ENCODE measurements around the gene CBX1. TPM values are rescaled to one million over a fixed set of nuclear protein-coding genes. Genes with fewer than 3 reads are reported as not detected.

Gene CBX1
- total and polyA plus RNA-seq, 2 of the 13 experiments (the other 11 are each of a cell fraction or from before 2014, with no cell fraction given), result 17.8 to 108 TPM

- TF ChIP-seq PRDM15 (CRISPR knock-in tag; IDR thresholded peaks at IDR 0.05), result peak; percentile 47
- TF ChIP-seq TERF1 (CRISPR knock-in tag; IDR thresholded peaks at IDR 0.05), result no peak
- no peak for TF ChIP-seq ZNF597 (CRISPR knock-in tag; IDR thresholded peaks at IDR 0.05)
- peak; percentile 88 for TF ChIP-seq PRDM10 (CRISPR knock-in tag; IDR thresholded peaks at IDR 0.05; ENCODE audit: low read depth)
- no peak for TF ChIP-seq FOXM1 (CRISPR knock-in tag; IDR thresholded peaks at IDR 0.05)
- peak; percentile 79 for TF ChIP-seq HNRNPK (IDR thresholded peaks at IDR 0.05; ENCODE audit: low read depth, low read length, poor library complexity, severe bottlenecking)
- no peak for TF ChIP-seq BCL6 (CRISPR knock-in tag; IDR thresholded peaks at IDR 0.05)
- TF ChIP-seq PRMT3 (CRISPR knock-in tag; IDR thresholded peaks at IDR 0.05; ENCODE audit: borderline replicate concordance, low read depth), result no peak
- TF ChIP-seq NCOA5 (CRISPR knock-in tag; IDR thresholded peaks at IDR 0.05), result no peak
- no peak for TF ChIP-seq TRIM24 (CRISPR knock-in tag; IDR thresholded peaks at IDR 0.05)
- TF ChIP-seq E2F5 (CRISPR knock-in tag; conservative IDR thresholded peaks at IDR 0.05), result peak; percentile 56; the same call in 1 of the 2 replicates
- TF ChIP-seq CERS6 (CRISPR knock-in tag; IDR thresholded peaks at IDR 0.05), result no peak
- TF ChIP-seq ZNF205 (CRISPR knock-in tag; IDR thresholded peaks at IDR 0.05), result no peak
- peak; percentile 62; the same call in 1 of the 2 replicates for TF ChIP-seq NFKB2 (CRISPR knock-in tag; IDR thresholded peaks at IDR 0.05; ENCODE audit: borderline replicate concordance)
- TF ChIP-seq ZKSCAN5 (CRISPR knock-in tag; IDR thresholded peaks at IDR 0.05), result no peak
- TF ChIP-seq KLF9 (CRISPR knock-in tag; IDR thresholded peaks at IDR 0.05; ENCODE audit: low read depth), result peak; percentile 64
Measured at GRCh38 chr17:48107137-48108055, 6.1 kb upstream of the CBX1 start, which contains the start of gene SNX11 (continued).
